PC-3 (cell line): ENCODE measurements around the gene LDHAL6B. TPM values are rescaled to one million over a fixed set of nuclear protein-coding genes. Genes with fewer than 3 reads are reported as not detected.

Experiments
- ATAC-seq: fragments of 200-7000 bp; cut with Tn5 transposase; 2 replicates; pipeline ENCODE4 v1.9.1; 2020; ENCODE audit warnings: mild to moderate bottlenecking, moderate library complexity
- BruUV-seq: library from RNA; stranded (reverse); fragments of 400-500 nt; replicated peaks from 2 replicates; lab custom pipeline; 2021; lab: Mats Ljungman, UMichigan
- CTCF ChIA-PET: fragments of 300-600 bp; sonication (Branson Sonifier 250); formaldehyde crosslinking; loops from one replicate; lab custom pipeline; 2022; ENCODE audit warnings: antibody characterized with exemption; lab: Charles Lee
- POLR2A ChIA-PET: fragments of 300-600 bp; sonication (Branson Sonifier 250); formaldehyde crosslinking; loops from one replicate; lab custom pipeline; 2022; ENCODE audit warnings: antibody characterized with exemption; ENCODE audit not compliant: unreplicated experiment; lab: Charles Lee
- DNase-seq: peaks from one replicate; pipeline ENCODE4 v3.0.0-alpha.2; 2015
- H2AFZ ChIP-seq: fragments of 300-600 bp; sonication (generic); 2 replicates; pipeline ENCODE4 v1.6.0; 2016; ENCODE audit warnings: antibody characterized with exemption, low read length
- H3F3A ChIP-seq: fragments of 300-600 bp; sonication (generic); one replicate; pipeline ENCODE4 v1.6.0; 2017; ENCODE audit warnings: antibody characterized with exemption, low read length, control low read depth, mild to moderate bottlenecking; ENCODE audit not compliant: unreplicated experiment
- H3K27ac ChIP-seq: fragments of 300-600 bp; sonication (generic); 2 replicates; pipeline ENCODE4 v1.5.1; 2016; ENCODE audit warnings: mild to moderate bottlenecking, low read length
- H3K27me3 ChIP-seq: fragments of 300-600 bp; sonication (generic); 2 replicates; pipeline ENCODE4 v1.6.1; 2016; ENCODE audit warnings: low read length, mixed read lengths
- H3K36me3 ChIP-seq: fragments of 300-600 bp; sonication (generic); 2 replicates; pipeline ENCODE4 v1.6.1; 2016; ENCODE audit warnings: low read depth, mixed run types, low read length, mixed read lengths
- H3K4me1 ChIP-seq: fragments of 300-600 bp; sonication (generic); 2 replicates; pipeline ENCODE4 v1.5.1; 2016; ENCODE audit warnings: low read length; ENCODE audit not compliant: insufficient read depth
- H3K4me2 ChIP-seq: fragments of 300-600 bp; sonication (generic); 2 replicates; pipeline ENCODE4 v1.6.0; 2016; ENCODE audit warnings: low read length
- H3K4me3 ChIP-seq: fragments of 300-600 bp; sonication (generic); 2 replicates; pipeline ENCODE4 v1.5.1; 2016; ENCODE audit warnings: mild to moderate bottlenecking, low read length, mixed read lengths
- H3K79me2 ChIP-seq: fragments of 300-600 bp; sonication (generic); 2 replicates; pipeline ENCODE4 v1.6.1; 2017; ENCODE audit warnings: low read length, mixed read lengths
- H3K9ac ChIP-seq: fragments of 300-600 bp; sonication (generic); 2 replicates; pipeline ENCODE4 v1.6.0; 2016; ENCODE audit warnings: mild to moderate bottlenecking, low read length
- H3K9me2 ChIP-seq: fragments of 300-600 bp; sonication (generic); replicated peaks from 2 replicates; pipeline ENCODE4 v1.6.1; 2016; ENCODE audit warnings: mixed run types, low read length, mixed read lengths
- H3K9me3 ChIP-seq: fragments of 300-600 bp; sonication (generic); 2 replicates; pipeline ENCODE4 v1.6.1; 2016; ENCODE audit warnings: low read length, mixed read lengths
- H4K20me1 ChIP-seq: fragments of 300-600 bp; sonication (generic); 2 replicates; pipeline ENCODE4 v1.6.1; 2016; ENCODE audit warnings: low read length, mixed read lengths
- CTCF ChIP-seq: fragments of 300-600 bp; sonication (generic); conservative IDR thresholded peaks from 2 replicates; pipeline ENCODE4 v1.5.1; 2017; ENCODE audit warnings: antibody characterized with exemption, low read depth, mild to moderate bottlenecking, low read length
- EZH2 ChIP-seq: fragments of 300-600 bp; sonication (generic); IDR thresholded peaks from one replicate; pipeline ENCODE4 v1.6.1; 2017; ENCODE audit warnings: antibody characterized with exemption, mild to moderate bottlenecking, low read length; ENCODE audit not compliant: unreplicated experiment
- EZH2phosphoT487 ChIP-seq: fragments of 300-600 bp; sonication (generic); IDR thresholded peaks from 2 replicates; pipeline ENCODE4 v1.6.1; 2018; ENCODE audit warnings: mild to moderate bottlenecking, antibody characterized with exemption, low read length, borderline replicate concordance
- intact Hi-C: fragments of 100-400 bp; cut with micrococcal nuclease; formaldehyde crosslinking; loops from 2 replicates; pipeline ENCODE4 v1.9.0; 2023
- total RNA-seq: library from RNA; depleted of rRNA; stranded (reverse); fragments of >200 nt; gene quantifications from 2 replicates; pipeline ENCODE4 v1.2.3, GENCODE V29; 2014

LDHAL6B gene
- total RNA-seq, 1 experiment from 2014 or later, result not detected

- ATAC-seq, result no peak
- Histone ChIP-seq H3F3A (no peaks in the 10 kb centered on the region), H3K27ac (no peak overlapping the region), H3K4me2 (no peak overlapping the region), H3K4me3 (no peak overlapping the region), H3K36me3 (peaks cover 3% of the 10 kb centered on the region; the same call in 1 of the 2 replicates), H3K27me3 (no peaks in the 10 kb centered on the region), H3K9me2 (no peaks in the 10 kb centered on the region), H3K9me3 (no peaks in the 10 kb centered on the region), H3K9ac (no peak overlapping the region), H2AFZ (no peak overlapping the region), H3K4me1 (0 out of 2 replicates have a peak, but pooled peaks cover 11% of the 10 kb centered on the region), H3K79me2 (0 out of 2 replicates have a peak, but pooled peaks cover 3% of the 10 kb centered on the region), H4K20me1 (no peaks in the 10 kb centered on the region)
- no peak for TF ChIP-seq EZH2
- no peak for TF ChIP-seq CTCF
- TF ChIP-seq EZH2phosphoT487, result no peak
- ChIA-PET POLR2A (no interaction called here), CTCF (no interaction called here)
- no TSS peak for BruUV-seq
- intact Hi-C loops, result loop anchor here (10.0 kb wide), 2 partner anchors 70 to 130 kb away; partner anchors contain the start of gene MYO1E
- DNase-seq, result no peak
These were observed 37.7 kb downstream of the LDHAL6B start for GRCh38 chr15:59244337-59244736.

- Histone ChIP-seq H3K79me2 (0 out of 2 replicates have a peak, but pooled peaks cover 3% of the 10 kb centered on the region), H3K27ac (no peak overlapping the region), H3K9me3 (no peaks in the 10 kb centered on the region), H3K4me2 (no peak overlapping the region), H3K36me3 (peaks cover 8% of the 10 kb centered on the region; the same call in 1 of the 2 replicates), H3K4me1 (0 out of 2 replicates have a peak, but pooled peaks cover 11% of the 10 kb centered on the region), H3F3A (no peaks in the 10 kb centered on the region), H3K9me2 (no peaks in the 10 kb centered on the region), H3K4me3 (no peak overlapping the region), H3K9ac (no peak overlapping the region), H3K27me3 (no peaks in the 10 kb centered on the region), H4K20me1 (no peaks in the 10 kb centered on the region), H2AFZ (no peak overlapping the region)
- CTCF ChIA-PET, result no interaction called here
- BruUV-seq, result no TSS peak
- DNase-seq, result peak; percentile 4
- no peak for TF ChIP-seq EZH2phosphoT487
- TF ChIP-seq EZH2, result no peak
- TF ChIP-seq CTCF, result no peak
- intact Hi-C loops, result loop anchor here (5.0 to 10.0 kb wide), 3 partner anchors 71 to 247 kb away; partner anchors contain the start of gene MYO1E
- no peak for ATAC-seq
- POLR2A ChIA-PET, result no interaction called here
These were observed 38.9 kb downstream of the LDHAL6B start for GRCh38 chr15:59245559-59245958.

- H4K20me1 ChIP-seq, result no peaks in the 10 kb centered on the region
- no TSS peak for BruUV-seq
- no peak overlapping the region for H3K4me2 ChIP-seq
- H3K4me1 ChIP-seq, result 0 out of 2 replicates have a peak, but pooled peaks cover 11% of the 10 kb centered on the region
- ATAC-seq (peak; percentile 79), DNase-seq (peak; percentile 72)
- intact Hi-C loops, result loop anchor here (5.0 to 10.0 kb wide), 3 partner anchors 73 to 245 kb away; partner anchors contain the start of gene MYO1E
- H3K4me3 ChIP-seq, result no peak overlapping the region
- H3K27ac ChIP-seq, result no peak overlapping the region
- H3K36me3 ChIP-seq, result peaks cover 13% of the 10 kb centered on the region
- no peaks in the 10 kb centered on the region for H3K27me3 ChIP-seq
- H3K9ac ChIP-seq, result no peak overlapping the region
- no peak overlapping the region for H2AFZ ChIP-seq
- H3F3A ChIP-seq, result no peaks in the 10 kb centered on the region
- POLR2A ChIA-PET, result interaction anchor here (0.5 kb wide), 1 partner anchor 30 kb away, joined by 3 read pairs; no protein-coding TSS in a partner anchor
- H3K79me2 ChIP-seq, result no peaks in the 10 kb centered on the region
- no peak for TF ChIP-seq EZH2
- peak; percentile 72 for TF ChIP-seq CTCF
- CTCF ChIA-PET, result interaction anchor here (0.6 to 0.8 kb wide), 2 partner anchors 44 to 245 kb away, joined by 3 to 24 read pairs; no protein-coding TSS in a partner anchor
- H3K9me3 ChIP-seq, result no peaks in the 10 kb centered on the region
- no peaks in the 10 kb centered on the region for H3K9me2 ChIP-seq
These were observed 40.7 kb downstream of the LDHAL6B start for GRCh38 chr15:59247364-59247763.
